ENCODE data around the gene NT5C3B.

Gene NT5C3B

DNA sequence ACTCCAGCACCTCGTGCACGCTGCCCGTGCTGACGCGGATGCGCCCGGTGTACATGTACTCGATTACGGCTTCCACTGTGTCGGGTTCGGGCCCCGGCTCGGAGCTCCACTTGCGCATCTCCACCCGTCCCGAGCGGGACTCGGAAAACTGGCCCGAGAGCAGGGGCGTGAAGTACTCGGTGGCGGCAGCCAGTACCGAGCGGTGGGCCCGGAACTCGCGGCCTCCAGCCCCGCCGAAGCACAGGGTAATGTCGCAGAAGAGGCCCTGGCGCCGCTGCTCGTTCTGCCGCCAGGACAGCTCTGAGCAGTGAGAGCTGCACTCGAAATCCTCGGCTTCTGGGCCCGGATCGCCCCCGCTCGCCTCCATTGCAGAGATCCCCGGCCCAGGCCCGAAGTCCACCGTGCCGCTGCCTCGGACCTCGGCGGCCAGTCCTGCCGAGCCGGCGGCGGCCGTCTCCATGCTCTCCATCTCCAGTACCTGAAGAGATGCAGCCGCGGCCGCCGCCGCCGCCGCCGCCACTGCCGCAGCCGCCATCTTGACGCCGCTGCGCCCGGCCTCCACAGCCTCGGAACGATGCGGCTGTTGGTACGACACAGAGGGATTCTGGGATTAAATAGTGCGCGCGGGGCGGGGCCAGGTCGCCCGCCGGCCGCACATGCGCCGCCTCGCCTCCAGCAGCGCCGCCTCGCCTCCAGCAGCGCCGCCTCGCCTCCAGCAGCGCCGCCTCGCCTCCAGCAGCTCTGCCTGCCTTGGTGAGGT lies 29.0 kb upstream of the NT5C3B start, which contains the start of gene KLHL11:
KLHL11 (minus strand) TSS at position 588 of the 760 bp plus-strand sequence; CDS start at position 535, 53 bp downstream.
- Histone ChIP-seq H3K18ac (ENCODE audit: low read depth in 1 of 2, low read length in 2 of 2) (peak within 1 kb of the TSS; percentile 76 to 93), H2AFZ (ENCODE audit: low read depth, low read length) (peak within 1 kb of the TSS; percentile 87), H2BK12ac (ENCODE audit: low read length in 2 of 2) (peak within 1 kb of the TSS in 1 of 2 experiments; percentile 58), H3K14ac (ENCODE audit: low read length in 2 of 2) (peak within 1 kb of the TSS in 1 of 2 experiments; percentile 84), H2BK15ac (ENCODE audit: low read depth, poor library complexity, severe bottlenecking) (peak within 1 kb of the TSS; percentile 93), H3K9ac (ENCODE audit: low read length) (peak within 1 kb of the TSS; percentile 97), H4K8ac (ENCODE audit: low read length) (peak within 1 kb of the TSS; percentile 94), H4K91ac (ENCODE audit: low read length) (peak within 1 kb of the TSS; percentile 4), H3K27ac (ENCODE audit: low read length, poor library complexity, severe bottlenecking) (peak within 1 kb of the TSS; percentile 82), H3K4me1 (ENCODE audit: control insufficient read depth, insufficient read depth, low read depth, low read length) (peaks cover 9% of the 10 kb centered on the region), H3K23ac (ENCODE audit: low read length in 2 of 2) (peak within 1 kb of the TSS; percentile 20 to 97), H2BK5ac (ENCODE audit: low read depth, low read length, poor library complexity, severe bottlenecking) (peak within 1 kb of the TSS; percentile 85), H3K4ac (ENCODE audit: low read depth in 1 of 2, low read length in 2 of 2) (peak within 1 kb of the TSS; percentile 70 to 80), H2AK5ac (ENCODE audit: low read length, severe bottlenecking) (no peak within 1 kb of the TSS), H3K4me3 (ENCODE audit: insufficient read depth in 1 of 2, low read depth in 1 of 2, low read length in 2 of 2) (peak within 1 kb of the TSS; percentile 81 to 94), H3K79me1 (replicated peaks; ENCODE audit: low read length, poor library complexity, severe bottlenecking) (peaks cover 11% of the 10 kb centered on the region), H3K4me2 (ENCODE audit: low read length, poor library complexity, severe bottlenecking) (peak within 1 kb of the TSS; percentile 60), H3K36me3 (ENCODE audit: control insufficient read depth in 1 of 2, insufficient read depth in 2 of 2, low read depth in 1 of 2, low read length in 2 of 2) (peaks cover 17 to 32% of the 10 kb centered on the region in 2 experiments), H2BK120ac (ENCODE audit: low read depth, low read length) (peak within 1 kb of the TSS; percentile 81), H3K27me3 (ENCODE audit: control insufficient read depth in 1 of 2, insufficient read depth in 1 of 2, low read length in 2 of 2) (no peaks in the 10 kb centered on the region), H3K9me3 (ENCODE audit: control insufficient read depth, low read length) (no peaks in the 10 kb centered on the region)
- DNase-seq = peak; percentile 92
- under 1% methylated on average over 89 of the region's 90 CpGs for WGBS

DNA sequence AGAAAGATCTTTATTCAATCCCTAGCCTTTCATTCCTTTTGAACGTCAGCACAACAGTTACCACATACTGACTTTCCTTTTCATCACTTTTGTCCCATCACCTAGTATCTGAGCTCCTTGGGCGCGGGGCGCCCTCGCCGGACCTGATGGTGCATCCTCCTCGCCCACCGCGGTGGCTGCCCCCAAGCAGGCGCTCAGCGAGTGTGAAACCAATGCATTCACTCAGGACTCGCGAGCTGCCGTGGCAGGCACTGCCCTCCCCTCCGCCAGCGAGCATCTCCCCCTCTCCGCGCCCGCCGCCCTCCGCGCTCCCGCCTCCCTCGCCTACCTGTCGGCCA lies 28.4 kb upstream of the NT5C3B start:
- H3K36me3 ChIP-seq (ENCODE audit: control insufficient read depth in 1 of 2, insufficient read depth in 2 of 2, low read depth in 1 of 2, low read length in 2 of 2) = peaks cover 11 to 27% of the 10 kb centered on the region in 2 experiments
- peak overlapping the region in 1 of 2 experiments; percentile 58 for H2BK12ac ChIP-seq (ENCODE audit: low read length in 2 of 2)
- H3K4me1 ChIP-seq (ENCODE audit: control insufficient read depth, insufficient read depth, low read depth, low read length) = peaks cover 9% of the 10 kb centered on the region
- H3K9ac ChIP-seq (ENCODE audit: low read length) = peak overlapping the region; percentile 97
- no peaks in the 10 kb centered on the region for H3K27me3 ChIP-seq (ENCODE audit: control insufficient read depth in 1 of 2, insufficient read depth in 1 of 2, low read length in 2 of 2)
- H3K9me3 ChIP-seq (ENCODE audit: control insufficient read depth, low read length) = no peaks in the 10 kb centered on the region
- peak overlapping the region in 1 of 2 experiments; percentile 84 for H3K14ac ChIP-seq (ENCODE audit: low read length in 2 of 2)
- H2BK5ac ChIP-seq (ENCODE audit: low read depth, low read length, poor library complexity, severe bottlenecking) = no peak overlapping the region
- peaks cover 12% of the 10 kb centered on the region for H3K79me1 ChIP-seq (replicated peaks; ENCODE audit: low read length, poor library complexity, severe bottlenecking)
- peak overlapping the region in 1 of 2 experiments; percentile 70 for H3K4ac ChIP-seq (ENCODE audit: low read depth in 1 of 2, low read length in 2 of 2)
- H4K8ac ChIP-seq (ENCODE audit: low read length) = peak overlapping the region; percentile 78
- H4K91ac ChIP-seq (ENCODE audit: low read length) = no peak overlapping the region
- no peak overlapping the region for H2BK15ac ChIP-seq (ENCODE audit: low read depth, poor library complexity, severe bottlenecking)
- WGBS = under 1% methylated on average over 25 of the region's 25 CpGs
- H2AFZ ChIP-seq (ENCODE audit: low read depth, low read length) = peak overlapping the region; percentile 87
- no peak overlapping the region for H2BK120ac ChIP-seq (ENCODE audit: low read depth, low read length)
- H2AK5ac ChIP-seq (ENCODE audit: low read length, severe bottlenecking) = no peak overlapping the region
- no peak overlapping the region for H3K27ac ChIP-seq (ENCODE audit: low read length, poor library complexity, severe bottlenecking)
- peak overlapping the region; percentile 81 to 94 for H3K4me3 ChIP-seq (ENCODE audit: insufficient read depth in 1 of 2, low read depth in 1 of 2, low read length in 2 of 2)
- no peak for DNase-seq
- H3K23ac ChIP-seq (ENCODE audit: low read length in 2 of 2) = no peak overlapping the region
- H3K4me2 ChIP-seq (ENCODE audit: low read length, poor library complexity, severe bottlenecking) = peak overlapping the region; percentile 56
- peak overlapping the region; percentile 76 to 93 for H3K18ac ChIP-seq (ENCODE audit: low read depth in 1 of 2, low read length in 2 of 2)

DNA sequence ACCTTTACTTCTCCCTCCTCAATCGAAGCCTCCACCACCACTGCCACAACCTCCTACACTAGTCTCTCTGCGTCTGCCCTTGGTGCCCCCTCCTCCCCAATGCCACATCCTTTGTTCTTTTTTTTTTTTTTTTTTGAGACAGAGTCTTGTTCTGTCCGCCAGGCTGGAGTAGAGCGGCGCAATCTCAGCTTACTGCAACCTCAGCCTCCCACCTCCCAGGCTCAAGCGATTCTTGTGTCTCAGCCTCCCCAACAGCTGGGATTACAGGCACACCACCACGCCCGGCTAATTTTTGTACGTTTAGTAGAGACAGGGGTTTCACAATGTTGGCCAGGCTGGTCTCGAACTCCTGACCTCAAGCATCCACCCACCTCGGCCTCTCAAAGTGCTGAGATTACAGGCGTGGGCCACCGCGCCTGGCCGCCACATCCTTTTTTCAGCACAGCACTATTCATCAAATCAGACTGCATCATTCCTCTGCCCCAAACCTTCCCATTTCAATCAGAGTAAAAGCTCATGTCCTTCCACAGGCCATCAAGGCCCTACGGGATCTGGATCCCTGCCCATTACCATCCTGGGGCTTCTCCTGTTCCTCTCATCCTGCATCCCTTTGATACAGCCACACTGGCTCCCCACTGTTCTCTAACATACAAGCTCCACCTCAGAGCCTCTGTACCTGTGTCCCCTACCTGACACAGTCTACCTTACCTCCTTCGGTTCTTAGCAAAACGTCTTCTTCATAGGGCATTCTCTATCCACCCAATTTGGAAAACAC lies 27.2 kb upstream of the NT5C3B start:
- H2BK120ac ChIP-seq (ENCODE audit: low read depth, low read length) = no peak overlapping the region
- peak overlapping the region in 1 of 2 experiments; percentile 94 for H3K4me3 ChIP-seq (ENCODE audit: insufficient read depth in 1 of 2, low read depth in 1 of 2, low read length in 2 of 2)
- H4K8ac ChIP-seq (ENCODE audit: low read length) = no peak overlapping the region
- no peak overlapping the region for H2BK12ac ChIP-seq (ENCODE audit: low read length in 2 of 2)
- 81% methylated on average over 18 of the region's 18 CpGs for WGBS
- DNase-seq = no peak
- H2BK5ac ChIP-seq (ENCODE audit: low read depth, low read length, poor library complexity, severe bottlenecking) = no peak overlapping the region
- peaks cover 9 to 16% of the 10 kb centered on the region in 2 experiments for H3K36me3 ChIP-seq (ENCODE audit: control insufficient read depth in 1 of 2, insufficient read depth in 2 of 2, low read depth in 1 of 2, low read length in 2 of 2)
- no peaks in the 10 kb centered on the region for H3K27me3 ChIP-seq (ENCODE audit: control insufficient read depth in 1 of 2, insufficient read depth in 1 of 2, low read length in 2 of 2)
- no peak overlapping the region for H3K23ac ChIP-seq (ENCODE audit: low read length in 2 of 2)
- peaks cover 9% of the 10 kb centered on the region for H3K4me1 ChIP-seq (ENCODE audit: control insufficient read depth, insufficient read depth, low read depth, low read length)
- H3K9me3 ChIP-seq (ENCODE audit: control insufficient read depth, low read length) = no peaks in the 10 kb centered on the region
- no peak overlapping the region for H2AFZ ChIP-seq (ENCODE audit: low read depth, low read length)
- H3K14ac ChIP-seq (ENCODE audit: low read length in 2 of 2) = no peak overlapping the region
- no peak overlapping the region for H4K91ac ChIP-seq (ENCODE audit: low read length)
- peaks cover 15% of the 10 kb centered on the region for H3K79me1 ChIP-seq (replicated peaks; ENCODE audit: low read length, poor library complexity, severe bottlenecking)
- H3K9ac ChIP-seq (ENCODE audit: low read length) = peak overlapping the region; percentile 97
- no peak overlapping the region for H3K18ac ChIP-seq (ENCODE audit: low read depth in 1 of 2, low read length in 2 of 2)
- peak overlapping the region; percentile 52 for H2AK5ac ChIP-seq (ENCODE audit: low read length, severe bottlenecking)
- H3K4me2 ChIP-seq (ENCODE audit: low read length, poor library complexity, severe bottlenecking) = peak overlapping the region; percentile 14
- no peak overlapping the region for H3K27ac ChIP-seq (ENCODE audit: low read length, poor library complexity, severe bottlenecking)
- H2BK15ac ChIP-seq (ENCODE audit: low read depth, poor library complexity, severe bottlenecking) = no peak overlapping the region
- no peak overlapping the region for H3K4ac ChIP-seq (ENCODE audit: low read depth in 1 of 2, low read length in 2 of 2)

All from mesenchymal stem cell (in vitro differentiated cells and primary cell).